HG03280 (cell line): ENCODE data around the gene C4orf46.
"Not testable (repeated sequence)": the region's sequence is repeated elsewhere in the genome, so short reads cannot be mapped to it uniquely, and the experiment has no call there.

Experiments used
- ATAC-seq: cut with Tn5 transposase; IDR thresholded peaks from one replicate; pipeline ENCODE4 v1.9.1; 2021; ENCODE audit warnings: mild to moderate bottlenecking, moderate library complexity; ENCODE audit not compliant: unreplicated experiment

The C4orf46 gene

GRCh38 chr4:158671665-158671914 lies at the start of gene C4orf46:
C4orf46 (minus strand) TSS chr4:158671887; CDS start chr4:158671801, 86 bp downstream.
- ATAC-seq, result no peak

- no peak for ATAC-seq
These were observed 44.1 kb upstream of the C4orf46 start for GRCh38 chr4:158715802-158716201.

- ATAC-seq, result no peak
These were observed 43.2 kb upstream of the C4orf46 start for GRCh38 chr4:158714937-158715336.

GRCh38 chr4:158712622-158713021 lies 40.9 kb upstream of the C4orf46 start:
- not testable (repeated sequence) for ATAC-seq

- no peak for ATAC-seq
These were observed 39.1 kb upstream of the C4orf46 start for GRCh38 chr4:158710814-158711213.

- no peak for ATAC-seq
These were observed 32.6 kb upstream of the C4orf46 start for GRCh38 chr4:158704274-158704673.

GRCh38 chr4:158688813-158689212 lies 17.1 kb upstream of the C4orf46 start:
- no peak for ATAC-seq

GRCh38 chr4:158682066-158682465 lies 10.4 kb upstream of the C4orf46 start:
- ATAC-seq, result no peak

GRCh38 chr4:158681629-158682028 lies 9.9 kb upstream of the C4orf46 start:
- no peak for ATAC-seq

- no peak for ATAC-seq
These were observed 7.1 kb upstream of the C4orf46 start for GRCh38 chr4:158678767-158679166.

GRCh38 chr4:158676076-158676475 lies 4.4 kb upstream of the C4orf46 start:
- no peak for ATAC-seq

GRCh38 chr4:158673633-158674032 lies 1.9 kb upstream of the C4orf46 start:
- ATAC-seq, result no peak

- ATAC-seq, result peak; percentile 85
These were observed 474 bp upstream of the C4orf46 start, which contains the start of gene ETFDH for GRCh38 chr4:158671915-158672806. ETFDH (plus strand) TSS chr4:158672296; CDS start chr4:158672457, 161 bp downstream.

GRCh38 chr4:158670975-158671664 lies 567 bp downstream of the C4orf46 start:
- peak; percentile 18 for ATAC-seq

GRCh38 chr4:158669310-158669709 lies 2.4 kb downstream of the C4orf46 start:
- ATAC-seq, result no peak

GRCh38 chr4:158667651-158668198 lies 4.0 kb downstream of the C4orf46 start:
- no peak for ATAC-seq

- ATAC-seq, result no peak
These were observed 4.8 kb downstream of the C4orf46 start for GRCh38 chr4:158666892-158667291.

GRCh38 chr4:158664806-158665205 lies 6.9 kb downstream of the C4orf46 start:
- ATAC-seq, result no peak

- not testable (repeated sequence) for ATAC-seq
These were observed 7.7 kb downstream of the C4orf46 start for GRCh38 chr4:158663707-158664625.

- not testable (repeated sequence) for ATAC-seq
These were observed 8.4 kb downstream of the C4orf46 start for GRCh38 chr4:158663255-158663654.

GRCh38 chr4:158657291-158657690 lies 14.4 kb downstream of the C4orf46 start:
- ATAC-seq, result no peak
